CD4-positive, alpha-beta T cell treated with Interleukin-4 for 1 hour (primary cell): ENCODE measurements around the gene TRIM16.
"Not testable (repeated sequence)": the region's sequence is repeated elsewhere in the genome, so short reads cannot be mapped to it uniquely, and the experiment has no call there.

Experiments
- DNase-seq, 2 donors: peaks; one replicate each; pipeline ENCODE4 v3.0.0-alpha.2; 2020 to 2022

Gene TRIM16

GRCh38 chr17:15657868-15658267 lies 26.2 kb downstream of the TRIM16 start:
- no peak for DNase-seq

- no peak for DNase-seq
Observed at GRCh38 chr17:15654886-15655561, 29.1 kb downstream of the TRIM16 start.

GRCh38 chr17:15654401-15654800 lies 29.7 kb downstream of the TRIM16 start:
- DNase-seq = not testable (repeated sequence)

GRCh38 chr17:15652960-15653359 lies 31.2 kb downstream of the TRIM16 start:
- no peak for DNase-seq

GRCh38 chr17:15651583-15652110 lies 32.5 kb downstream of the TRIM16 start:
- DNase-seq = peak; percentile 24 to 75

GRCh38 chr17:15650741-15651582 lies 33.1 kb downstream of the TRIM16 start:
- no peak for DNase-seq

- no peak for DNase-seq
Observed at GRCh38 chr17:15649861-15650421, 34.2 kb downstream of the TRIM16 start.

- no peak for DNase-seq
Observed at GRCh38 chr17:15648386-15648785, 35.7 kb downstream of the TRIM16 start.

- peak in 1 of 2 donors; percentile 16 for DNase-seq
Observed at GRCh38 chr17:15645942-15646312, 38.2 kb downstream of the TRIM16 start.

- not testable (repeated sequence) for DNase-seq
Observed at GRCh38 chr17:15645099-15645941, 38.8 kb downstream of the TRIM16 start.

GRCh38 chr17:15642505-15643251 lies 41.4 kb downstream of the TRIM16 start:
- DNase-seq = not testable (repeated sequence)

- not testable (repeated sequence) for DNase-seq
Observed at GRCh38 chr17:15642014-15642413, 42.1 kb downstream of the TRIM16 start.

GRCh38 chr17:15630930-15631453 lies 53.1 kb downstream of the TRIM16 start:
- DNase-seq = not testable (repeated sequence)

GRCh38 chr17:15629991-15630390 lies 54.1 kb downstream of the TRIM16 start:
- not testable (repeated sequence) for DNase-seq

GRCh38 chr17:15623661-15624209 lies 60.4 kb downstream of the TRIM16 start:
- DNase-seq = not testable (repeated sequence)

- DNase-seq = not testable (repeated sequence)
Observed at GRCh38 chr17:15623255-15623654, 60.9 kb downstream of the TRIM16 start.

GRCh38 chr17:15622124-15622523 lies 62.0 kb downstream of the TRIM16 start:
- not testable (repeated sequence) for DNase-seq

GRCh38 chr17:15619331-15620058 lies 64.6 kb downstream of the TRIM16 start, which contains the start of gene FBXW10B:
Gene FBXW10B, minus strand, starts transcription at chr17:15619704. Its CDS starts 192 bp downstream, at chr17:15619512.
- DNase-seq = not testable (repeated sequence)

- not testable (repeated sequence) for DNase-seq
Observed at GRCh38 chr17:15616828-15617227, 67.3 kb downstream of the TRIM16 start.

GRCh38 chr17:15615850-15616249 lies 68.3 kb downstream of the TRIM16 start:
- DNase-seq = not testable (repeated sequence)
